ACC112 (cell line): ENCODE results near the gene DGKQ.

ENCODE experiments used
- H2AFZ ChIP-seq: fragments of 200-600 bp; sonication (generic); one replicate; pipeline ENCODE4 v1.6.0; 2017; ENCODE audit warnings: antibody characterized with exemption, low read length; ENCODE audit not compliant: unreplicated experiment
- H3K27ac ChIP-seq: fragments of 200-600 bp; sonication (generic); 2 replicates; pipeline ENCODE4 v1.5.1; 2014; ENCODE audit warnings: low read depth, mild to moderate bottlenecking, antibody characterized with exemption, low read length, moderate library complexity
- H3K27me3 ChIP-seq: fragments of 200-600 bp; sonication (generic); 2 replicates; pipeline ENCODE4 v1.6.1; 2014; ENCODE audit warnings: mild to moderate bottlenecking, antibody characterized with exemption, low read length, moderate library complexity, mixed read lengths; ENCODE audit not compliant: insufficient read depth
- H3K36me3 ChIP-seq: fragments of 200-600 bp; sonication (generic); 2 replicates; pipeline ENCODE4 v1.6.1; 2016; ENCODE audit warnings: mild to moderate bottlenecking, antibody characterized with exemption, low read length, moderate library complexity, mixed read lengths; ENCODE audit not compliant: insufficient read depth
- H3K4me1 ChIP-seq: fragments of 200-600 bp; sonication (generic); one replicate; pipeline ENCODE4 v1.6.1; 2016; ENCODE audit warnings: low read length, mixed read lengths; ENCODE audit not compliant: insufficient read depth, unreplicated experiment, control insufficient read depth
- H3K4me3 ChIP-seq: fragments of 200-600 bp; sonication (generic); 2 replicates; pipeline ENCODE4 v1.5.1; 2014; ENCODE audit warnings: mild to moderate bottlenecking, low read depth, low read length
- H3K79me2 ChIP-seq: fragments of 200-600 bp; sonication (generic); one replicate; pipeline ENCODE4 v1.6.0; 2016; ENCODE audit warnings: low read length; ENCODE audit not compliant: control insufficient read depth, unreplicated experiment, insufficient read depth

The DGKQ gene

GRCh38 chr4:913280-913618, 60.1 kb downstream of the DGKQ start:
- Histone ChIP-seq H3K79me2 (peaks cover 71% of the 10 kb centered on the region), H2AFZ (no peak overlapping the region), H3K27ac (no peak overlapping the region), H3K4me1 (peaks cover 3% of the 10 kb centered on the region), H3K36me3 (peaks cover 10% of the 10 kb centered on the region; the same call in 1 of the 2 replicates), H3K27me3 (no peaks in the 10 kb centered on the region), H3K4me3 (no peak overlapping the region)

GRCh38 chr4:912548-913279, 60.7 kb downstream of the DGKQ start:
- Histone ChIP-seq H3K4me3 (no peak overlapping the region), H3K79me2 (peaks cover 70% of the 10 kb centered on the region), H3K27me3 (no peaks in the 10 kb centered on the region), H2AFZ (no peak overlapping the region), H3K36me3 (peaks cover 15% of the 10 kb centered on the region; the same call in 1 of the 2 replicates), H3K27ac (no peak overlapping the region), H3K4me1 (peaks cover 3% of the 10 kb centered on the region)

- H2AFZ ChIP-seq, result no peak overlapping the region
- H3K36me3 ChIP-seq, result peaks cover 15% of the 10 kb centered on the region; the same call in 1 of the 2 replicates
- no peak overlapping the region for H3K4me3 ChIP-seq
- no peaks in the 10 kb centered on the region for H3K27me3 ChIP-seq
- peaks cover 67% of the 10 kb centered on the region for H3K79me2 ChIP-seq
- H3K4me1 ChIP-seq, result peaks cover 3% of the 10 kb centered on the region
- no peak overlapping the region for H3K27ac ChIP-seq
Observed at GRCh38 chr4:911871-912490, 61.4 kb downstream of the DGKQ start.

- peaks cover 60% of the 10 kb centered on the region for H3K79me2 ChIP-seq
Observed at GRCh38 chr4:911221-911751, 62.1 kb downstream of the DGKQ start.

GRCh38 chr4:910366-911091, 62.8 kb downstream of the DGKQ start:
- Histone ChIP-seq H3K27ac (no peak overlapping the region), H3K27me3 (no peaks in the 10 kb centered on the region), H3K36me3 (peaks cover 20% of the 10 kb centered on the region; the same call in 1 of the 2 replicates), H2AFZ (no peak overlapping the region), H3K4me1 (peaks cover 3% of the 10 kb centered on the region), H3K79me2 (peaks cover 52% of the 10 kb centered on the region), H3K4me3 (no peak overlapping the region)

More at GRCh38 chr4:911221-911751, 62.1 kb downstream of the DGKQ start:
- Histone ChIP-seq H3K4me3 (no peak overlapping the region), H3K27ac (no peak overlapping the region), H3K4me1 (peaks cover 3% of the 10 kb centered on the region), H2AFZ (no peak overlapping the region), H3K27me3 (no peaks in the 10 kb centered on the region), H3K36me3 (peaks cover 15% of the 10 kb centered on the region; the same call in 1 of the 2 replicates)

- H3K27me3 ChIP-seq, result no peaks in the 10 kb centered on the region
- no peak overlapping the region for H3K4me3 ChIP-seq
- H3K27ac ChIP-seq, result no peak overlapping the region
- no peak overlapping the region for H2AFZ ChIP-seq
- no peaks in the 10 kb centered on the region for H3K4me1 ChIP-seq
- peaks cover 21% of the 10 kb centered on the region; the same call in 1 of the 2 replicates for H3K36me3 ChIP-seq
- peaks cover 45% of the 10 kb centered on the region for H3K79me2 ChIP-seq
Observed at GRCh38 chr4:909821-910220, 63.5 kb downstream of the DGKQ start.

- Histone ChIP-seq H3K79me2 (peaks cover 40% of the 10 kb centered on the region), H2AFZ (no peak overlapping the region), H3K4me3 (no peak overlapping the region), H3K36me3 (peaks cover 21% of the 10 kb centered on the region; the same call in 1 of the 2 replicates), H3K4me1 (no peaks in the 10 kb centered on the region), H3K27me3 (no peaks in the 10 kb centered on the region), H3K27ac (no peak overlapping the region)
Observed at GRCh38 chr4:909131-909571, 64.2 kb downstream of the DGKQ start.
